Esophagus squamous epithelium (tissue), 4 donors: Measurements from ENCODE around the gene FGD6.

Experiments used
- CTCF ChIP-seq, 6 experiments: fragments of 450-650 bp in 4 of 6; fragments of 200-600 bp in 2 of 6; sonication (generic) in 2 of 6; IDR thresholded peaks; one replicate each; pipeline ENCODE4 v1.5.1; 2016 to 2019; ENCODE audit warnings: antibody characterized with exemption in 6 of 6, mild to moderate bottlenecking in 4 of 6, moderate library complexity in 4 of 6
- POLR2A ChIP-seq, 4 donors: fragments of 450-650 bp; IDR thresholded peaks; one replicate each; pipeline ENCODE4 v1.6.1; 2017; ENCODE audit warnings: antibody characterized with exemption in 4 of 4, mild to moderate bottlenecking in 4 of 4, moderate library complexity in 3 of 4

DNA sequence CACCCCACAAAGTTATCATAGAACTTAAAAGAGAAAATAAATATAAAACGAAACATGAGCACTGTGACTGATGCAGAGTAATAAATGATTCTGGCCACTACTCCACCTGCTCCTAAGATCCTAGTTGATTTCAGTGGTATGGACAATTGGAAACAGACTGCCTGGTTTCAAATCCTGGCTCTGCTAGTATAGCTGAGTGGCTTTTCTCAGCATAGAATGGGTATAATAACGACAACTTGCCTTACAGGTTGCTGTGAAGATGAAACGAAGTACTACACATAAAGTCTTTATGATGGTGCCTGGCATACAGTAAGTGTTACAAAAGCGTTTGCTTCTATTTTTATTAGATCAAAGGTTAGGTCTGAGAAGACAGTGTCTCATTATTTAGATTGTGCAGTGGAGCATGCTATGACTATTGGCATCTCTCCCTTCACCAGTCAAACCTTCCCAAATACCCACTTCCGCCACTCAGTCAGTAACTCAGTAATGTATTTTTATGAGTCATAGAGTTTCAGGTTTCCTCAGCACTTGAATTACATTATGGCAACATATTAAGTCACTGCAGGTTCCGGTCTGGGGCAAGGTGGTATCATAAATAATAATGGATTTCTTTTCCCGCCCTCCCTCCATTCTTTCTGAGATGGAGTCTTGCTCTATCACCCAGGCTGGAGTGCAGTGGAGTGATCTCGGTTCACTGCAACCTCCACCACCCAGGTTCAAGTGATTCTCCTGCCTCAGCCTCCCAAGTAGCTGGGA, 114.2 kb downstream of the FGD6 start:
- no peak for TF ChIP-seq CTCF (IDR thresholded peaks at IDR 0.05)
- TF ChIP-seq POLR2A (IDR thresholded peaks at IDR 0.05): no peak
